ENCODE results near the gene CNTNAP2.

The CNTNAP2 gene

DNA sequence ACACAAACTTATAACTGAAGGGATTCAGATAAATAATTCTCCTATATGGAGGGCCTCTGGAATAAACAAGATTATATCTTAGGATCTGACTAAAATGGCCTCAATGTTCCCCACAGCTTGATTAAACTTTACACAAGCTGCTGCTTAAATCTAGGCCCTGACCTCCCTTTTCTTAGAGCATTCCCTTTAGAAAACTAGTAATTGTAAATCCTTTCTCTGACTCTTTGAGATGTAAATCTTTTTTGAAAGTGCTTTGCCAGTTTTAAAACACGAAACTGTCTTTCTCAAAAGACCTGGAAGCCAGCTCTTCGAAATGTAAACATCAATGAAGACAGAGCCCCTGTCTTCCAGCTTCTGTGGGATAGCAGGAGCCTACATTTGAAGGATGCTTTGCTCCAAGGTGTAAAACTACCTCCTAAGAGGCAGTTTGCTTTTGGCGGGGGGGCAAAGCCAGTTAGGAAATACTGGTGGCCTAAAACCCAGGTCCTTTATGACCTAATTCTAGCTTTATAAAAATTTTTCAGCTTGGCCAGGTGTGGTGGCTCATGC is 758.7 kb downstream of the CNTNAP2 start:
- no peak for DNase-seq (ENCODE audit: low read depth)
- TF ChIP-seq, protein P1, sequence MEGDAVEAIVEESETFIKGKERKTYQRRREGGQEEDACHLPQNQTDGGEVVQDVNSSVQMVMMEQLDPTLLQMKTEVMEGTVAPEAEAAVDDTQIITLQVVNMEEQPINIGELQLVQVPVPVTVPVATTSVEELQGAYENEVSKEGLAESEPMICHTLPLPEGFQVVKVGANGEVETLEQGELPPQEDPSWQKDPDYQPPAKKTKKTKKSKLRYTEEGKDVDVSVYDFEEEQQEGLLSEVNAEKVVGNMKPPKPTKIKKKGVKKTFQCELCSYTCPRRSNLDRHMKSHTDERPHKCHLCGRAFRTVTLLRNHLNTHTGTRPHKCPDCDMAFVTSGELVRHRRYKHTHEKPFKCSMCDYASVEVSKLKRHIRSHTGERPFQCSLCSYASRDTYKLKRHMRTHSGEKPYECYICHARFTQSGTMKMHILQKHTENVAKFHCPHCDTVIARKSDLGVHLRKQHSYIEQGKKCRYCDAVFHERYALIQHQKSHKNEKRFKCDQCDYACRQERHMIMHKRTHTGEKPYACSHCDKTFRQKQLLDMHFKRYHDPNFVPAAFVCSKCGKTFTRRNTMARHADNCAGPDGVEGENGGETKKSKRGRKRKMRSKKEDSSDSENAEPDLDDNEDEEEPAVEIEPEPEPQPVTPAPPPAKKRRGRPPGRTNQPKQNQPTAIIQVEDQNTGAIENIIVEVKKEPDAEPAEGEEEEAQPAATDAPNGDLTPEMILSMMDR (conservative IDR thresholded peaks at IDR 0.05; ENCODE audit: control insufficient read depth, insufficient read depth, low read depth, low read length), result no peak
- no peak overlapping the region for H3K4me3 ChIP-seq (ENCODE audit: control insufficient read depth, low read depth, low read length)

GRCh38 chr7:146875981-146876380 is 759.4 kb downstream of the CNTNAP2 start:
- DNase-seq (ENCODE audit: low read depth), result no peak
- no peak overlapping the region for H3K4me3 ChIP-seq (ENCODE audit: control insufficient read depth, low read depth, low read length)
- TF ChIP-seq, protein P1 (conservative IDR thresholded peaks at IDR 0.05; ENCODE audit: control insufficient read depth, insufficient read depth, low read depth, low read length), result no peak

GRCh38 chr7:146876411-146876810 is 759.8 kb downstream of the CNTNAP2 start:
- TF ChIP-seq, protein P1 (conservative IDR thresholded peaks at IDR 0.05; ENCODE audit: control insufficient read depth, insufficient read depth, low read depth, low read length), result no peak
- H3K4me3 ChIP-seq (ENCODE audit: control insufficient read depth, low read depth, low read length), result no peak overlapping the region

DNA sequence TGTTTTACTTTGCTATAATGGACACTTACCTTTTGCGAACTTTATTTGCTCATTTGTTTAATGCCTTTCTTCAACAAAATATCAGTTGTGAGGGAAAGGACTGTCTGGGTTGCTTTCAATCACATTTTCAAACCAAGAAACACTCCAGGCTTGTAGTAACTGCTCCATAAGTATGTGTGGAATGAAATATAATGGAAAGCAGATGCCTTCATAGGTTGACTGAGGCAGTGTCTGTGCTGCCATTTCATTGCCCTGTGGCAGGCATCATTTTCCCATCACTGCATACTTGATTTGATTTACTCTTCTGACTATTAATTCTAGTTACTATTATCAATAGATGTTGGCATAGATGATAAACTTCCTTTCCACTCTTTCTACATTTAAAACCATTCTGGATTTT is 762.3 kb downstream of the CNTNAP2 start:
- no peak overlapping the region for H3K4me3 ChIP-seq (ENCODE audit: control insufficient read depth, low read depth, low read length)
- TF ChIP-seq, protein P1 (conservative IDR thresholded peaks at IDR 0.05; ENCODE audit: control insufficient read depth, insufficient read depth, low read depth, low read length), result no peak
- DNase-seq (ENCODE audit: low read depth), result no peak

More at GRCh38 chr7:146876411-146876810, 759.8 kb downstream of the CNTNAP2 start:
- no peak for DNase-seq (ENCODE audit: low read depth)

GRCh38 chr7:146885231-146885630 is 768.6 kb downstream of the CNTNAP2 start:
- TF ChIP-seq, protein P1 (conservative IDR thresholded peaks at IDR 0.05; ENCODE audit: control insufficient read depth, insufficient read depth, low read depth, low read length), result no peak
- no peak for DNase-seq (ENCODE audit: low read depth)

DNA sequence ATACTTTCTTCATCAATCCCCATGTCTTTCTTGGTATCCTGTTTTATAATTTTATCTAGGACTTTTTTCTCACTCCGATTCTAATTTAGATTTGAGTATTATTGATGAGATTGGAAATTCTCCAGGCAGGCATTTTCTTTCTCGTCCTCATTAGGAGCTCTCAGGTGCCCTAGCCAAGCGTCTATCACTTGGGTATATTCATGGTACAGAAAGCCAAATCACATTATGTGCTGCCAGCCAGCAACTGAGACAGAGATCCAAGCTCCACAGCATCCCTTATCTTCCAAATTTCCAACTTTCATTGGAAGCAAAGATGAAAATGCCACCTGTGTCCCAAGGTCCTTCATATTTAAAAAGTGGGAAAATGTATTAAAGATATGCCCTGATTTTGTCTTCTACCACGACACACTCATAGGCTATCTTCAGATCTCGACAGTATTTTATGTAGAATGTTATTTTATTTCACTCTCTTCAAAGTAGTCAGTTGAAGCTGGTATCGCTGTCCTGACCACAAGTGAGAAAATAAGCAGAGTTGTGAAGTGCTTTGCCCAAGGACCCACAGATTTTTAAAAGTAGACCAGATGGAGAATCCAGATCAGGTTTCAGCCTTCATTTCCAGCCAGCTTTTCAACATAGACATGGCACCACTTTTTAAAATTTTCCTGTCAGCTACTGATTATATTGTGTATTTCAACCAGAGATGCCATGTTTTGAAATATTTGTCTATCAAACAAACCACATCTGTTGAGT is 773.4 kb downstream of the CNTNAP2 start:
- no peak for DNase-seq (ENCODE audit: low read depth)
- TF ChIP-seq, protein P1 (conservative IDR thresholded peaks at IDR 0.05; ENCODE audit: control insufficient read depth, insufficient read depth, low read depth, low read length), result no peak
- no peak overlapping the region for H3K4me3 ChIP-seq (ENCODE audit: control insufficient read depth, low read depth, low read length)

More at GRCh38 chr7:146885231-146885630, 768.6 kb downstream of the CNTNAP2 start:
- no peak overlapping the region for H3K4me3 ChIP-seq (ENCODE audit: control insufficient read depth, low read depth, low read length)

Data from fibroblast of mammary gland (primary cell).